Activated naive CD4-positive, alpha-beta T cell treated with anti-CD3 and anti-CD28 coated beads, Interleukin-2, amount 50 U/mL, for 72 hours (primary cell): ENCODE data around the gene BORA. TPM values are rescaled to one million over a fixed set of nuclear protein-coding genes. Genes with fewer than 3 reads are reported as not detected.
"Not testable (repeated sequence)": the region's sequence is repeated elsewhere in the genome, so short reads cannot be mapped to it uniquely, and the experiment has no call there.

ENCODE experiments used
- ATAC-seq, 2 donors: fragments of 150-1000 bp; cut with Tn5 transposase; 2 replicates each; pipeline ENCODE4 v1.10.0; 2021; ENCODE audit warnings: mild to moderate bottlenecking in 2 of 2, moderate library complexity in 2 of 2
- DNase-seq, 2 donors: peaks; one replicate each; pipeline ENCODE4 v3.0.0; 2021 to 2022; ENCODE audit warnings: low spot score in 2 of 2
- H3K27ac Mint-ChIP-seq, 2 donors: one replicate each; pipeline ENCODE4 v1.8.0; 2022; ENCODE audit warnings: mild to moderate bottlenecking in 2 of 2, mixed read lengths in 2 of 2
- H3K36me3 Mint-ChIP-seq, 2 donors: one replicate each; pipeline ENCODE4 v1.8.0; 2022; ENCODE audit warnings: mixed read lengths in 2 of 2
- H3K9me3 Mint-ChIP-seq, 2 donors: one replicate each; pipeline ENCODE4 v1.8.0; 2022; ENCODE audit warnings: mixed read lengths in 2 of 2
- total RNA-seq, 2 donors: library from RNA; stranded (reverse); gene quantifications; one replicate each; pipeline ENCODE4 v1.2.3, GENCODE V29; 2022

The BORA gene
- total RNA-seq, 2 donors from 2014 or later, result 23.7 to 25.9 TPM

- DNase-seq, result no peak
- no peaks in the 10 kb centered on the region for H3K9me3 Mint-ChIP-seq
- peak; percentile 77 to 88 for ATAC-seq
- peak overlapping the region in 1 of 2 donors; percentile 65 for H3K27ac Mint-ChIP-seq
- H3K36me3 Mint-ChIP-seq, result peaks cover 13 to 22% of the 10 kb centered on the region in 2 donors
Observed at GRCh38 chr13:72745260-72745659, 17.5 kb downstream of the BORA start.

GRCh38 chr13:72751220-72751619 lies 23.5 kb downstream of the BORA start:
- H3K9me3 Mint-ChIP-seq, result no peaks in the 10 kb centered on the region
- no peak overlapping the region for H3K27ac Mint-ChIP-seq
- ATAC-seq (no peak), DNase-seq (no peak)
- H3K36me3 Mint-ChIP-seq, result peaks cover 32 to 51% of the 10 kb centered on the region in 2 donors

GRCh38 chr13:72754111-72754510 lies 26.4 kb downstream of the BORA start:
- no peak for DNase-seq
- Mint-ChIP-seq H3K9me3 (no peaks in the 10 kb centered on the region), H3K27ac (no peak overlapping the region), H3K36me3 (peaks cover 32 to 45% of the 10 kb centered on the region in 2 donors)
- ATAC-seq, result peak in 1 of 2 donors; percentile 16

GRCh38 chr13:72757792-72758535 lies 30.2 kb downstream of the BORA start:
- DNase-seq (no peak), ATAC-seq (peak; percentile 58 to 69)
- no peaks in the 10 kb centered on the region for H3K9me3 Mint-ChIP-seq
- H3K36me3 Mint-ChIP-seq, result peaks cover 7 to 28% of the 10 kb centered on the region in 2 donors
- H3K27ac Mint-ChIP-seq, result peak overlapping the region in 1 of 2 donors; percentile 60

- no peak for ATAC-seq
- Mint-ChIP-seq H3K9me3 (no peaks in the 10 kb centered on the region), H3K27ac (no peak overlapping the region), H3K36me3 (peaks cover 7 to 19% of the 10 kb centered on the region in 2 donors)
- DNase-seq, result no peak
Observed at GRCh38 chr13:72760189-72760588, 32.5 kb downstream of the BORA start.

GRCh38 chr13:72763411-72763810 lies 35.7 kb downstream of the BORA start:
- Mint-ChIP-seq H3K36me3 (peaks cover 7 to 36% of the 10 kb centered on the region in 2 donors), H3K27ac (no peak overlapping the region), H3K9me3 (no peaks in the 10 kb centered on the region)
- DNase-seq (no peak), ATAC-seq (no peak)

- ATAC-seq (no peak), DNase-seq (no peak)
- Mint-ChIP-seq H3K36me3 (peaks cover 14 to 41% of the 10 kb centered on the region in 2 donors), H3K9me3 (no peaks in the 10 kb centered on the region), H3K27ac (no peak overlapping the region)
Observed at GRCh38 chr13:72774019-72774418, 46.3 kb downstream of the BORA start.

GRCh38 chr13:72781451-72782439 lies 54.0 kb downstream of the BORA start, which contains the start of the genes DIS3 and PIBF1:
DIS3 (minus strand) TSS chr13:72781900; CDS start chr13:72781832, 68 bp downstream.
PIBF1 (plus strand) TSS chr13:72782133; CDS start chr13:72783470, 1,337 bp downstream.
- DNase-seq (peak; percentile 93 to 97), ATAC-seq (peak; percentile 96 to 98)
- H3K27ac Mint-ChIP-seq, result peak within 1 kb of the TSS; percentile 94 to 100
- H3K9me3 Mint-ChIP-seq, result no peaks in the 10 kb centered on the region
- peaks cover 29 to 62% of the 10 kb centered on the region in 2 donors for H3K36me3 Mint-ChIP-seq

GRCh38 chr13:72782717-72783116 lies 55.0 kb downstream of the BORA start:
- peak overlapping the region; percentile 94 to 100 for H3K27ac Mint-ChIP-seq
- ATAC-seq (no peak), DNase-seq (no peak)
- H3K36me3 Mint-ChIP-seq, result peaks cover 21 to 52% of the 10 kb centered on the region in 2 donors
- H3K9me3 Mint-ChIP-seq, result no peaks in the 10 kb centered on the region

GRCh38 chr13:72784679-72785078 lies 57.0 kb downstream of the BORA start:
- H3K9me3 Mint-ChIP-seq, result not testable (repeated sequence)

GRCh38 chr13:72788831-72789230 lies 61.1 kb downstream of the BORA start:
- Mint-ChIP-seq H3K27ac (no peak overlapping the region), H3K9me3 (peaks cover 0 to 5% of the 10 kb centered on the region in 2 donors), H3K36me3 (peaks cover 17 to 31% of the 10 kb centered on the region in 2 donors)
- DNase-seq (no peak), ATAC-seq (no peak)

More at GRCh38 chr13:72784679-72785078, 57.0 kb downstream of the BORA start:
- not testable (repeated sequence) for ATAC-seq, H3K27ac Mint-ChIP-seq, DNase-seq
- H3K36me3 Mint-ChIP-seq, result peaks cover 21 to 45% of the 10 kb centered on the region in 2 donors

- Mint-ChIP-seq H3K27ac (no peak overlapping the region), H3K36me3 (peaks cover 15 to 35% of the 10 kb centered on the region in 2 donors), H3K9me3 (peaks cover 0 to 10% of the 10 kb centered on the region in 2 donors)
- DNase-seq (no peak), ATAC-seq (no peak)
Observed at GRCh38 chr13:72792640-72793039, 64.9 kb downstream of the BORA start.

- Mint-ChIP-seq H3K36me3 (peaks cover 9 to 35% of the 10 kb centered on the region in 2 donors), H3K27ac (no peak overlapping the region), H3K9me3 (peaks cover 0 to 5% of the 10 kb centered on the region in 2 donors)
- DNase-seq (no peak), ATAC-seq (no peak)
Observed at GRCh38 chr13:72798817-72799216, 71.1 kb downstream of the BORA start.

GRCh38 chr13:72804301-72804700 lies 76.6 kb downstream of the BORA start:
- DNase-seq, result no peak
- Mint-ChIP-seq H3K9me3 (no peaks in the 10 kb centered on the region), H3K36me3 (peaks cover 5 to 40% of the 10 kb centered on the region in 2 donors), H3K27ac (no peak overlapping the region)
- no peak for ATAC-seq
